NB4 (cell line): ENCODE measurements around the gene PTGER4.
"Not testable (repeated sequence)": the region's sequence is repeated elsewhere in the genome, so short reads cannot be mapped to it uniquely, and the experiment has no call there.

ENCODE experiments used
- DNase-seq: peaks from one replicate; pipeline ENCODE4 v3.0.0; 2010; ENCODE audit warnings: low read depth
- H3K4me3 ChIP-seq: one replicate; pipeline ENCODE4 v1.5.1; 2011; ENCODE audit warnings: mild to moderate bottlenecking, low read depth, low read length, moderate library complexity
- MAX ChIP-seq: IDR thresholded peaks from 2 replicates; pipeline ENCODE4 v1.6.1; 2011; ENCODE audit warnings: low read depth, low read length
- MYC ChIP-seq: IDR thresholded peaks from 2 replicates; pipeline ENCODE4 v1.6.1; 2011; ENCODE audit warnings: low read depth, low read length
- POLR2A ChIP-seq: IDR thresholded peaks from 2 replicates; pipeline ENCODE4 v1.6.1; 2011; ENCODE audit warnings: mild to moderate bottlenecking; ENCODE audit not compliant: insufficient read length; ENCODE audit errors: extremely low read depth
- TF ChIP-seq, protein P1 (sequence below): IDR thresholded peaks from one replicate; pipeline ENCODE4 v1.5.1; 2012; ENCODE audit warnings: low read depth, low read length

Gene PTGER4

GRCh38 chr5:40700116-40700782, 20.5 kb downstream of the PTGER4 start:
- no peak overlapping the region for H3K4me3 ChIP-seq
- no peak for TF ChIP-seq MYC
- TF ChIP-seq, protein P1, sequence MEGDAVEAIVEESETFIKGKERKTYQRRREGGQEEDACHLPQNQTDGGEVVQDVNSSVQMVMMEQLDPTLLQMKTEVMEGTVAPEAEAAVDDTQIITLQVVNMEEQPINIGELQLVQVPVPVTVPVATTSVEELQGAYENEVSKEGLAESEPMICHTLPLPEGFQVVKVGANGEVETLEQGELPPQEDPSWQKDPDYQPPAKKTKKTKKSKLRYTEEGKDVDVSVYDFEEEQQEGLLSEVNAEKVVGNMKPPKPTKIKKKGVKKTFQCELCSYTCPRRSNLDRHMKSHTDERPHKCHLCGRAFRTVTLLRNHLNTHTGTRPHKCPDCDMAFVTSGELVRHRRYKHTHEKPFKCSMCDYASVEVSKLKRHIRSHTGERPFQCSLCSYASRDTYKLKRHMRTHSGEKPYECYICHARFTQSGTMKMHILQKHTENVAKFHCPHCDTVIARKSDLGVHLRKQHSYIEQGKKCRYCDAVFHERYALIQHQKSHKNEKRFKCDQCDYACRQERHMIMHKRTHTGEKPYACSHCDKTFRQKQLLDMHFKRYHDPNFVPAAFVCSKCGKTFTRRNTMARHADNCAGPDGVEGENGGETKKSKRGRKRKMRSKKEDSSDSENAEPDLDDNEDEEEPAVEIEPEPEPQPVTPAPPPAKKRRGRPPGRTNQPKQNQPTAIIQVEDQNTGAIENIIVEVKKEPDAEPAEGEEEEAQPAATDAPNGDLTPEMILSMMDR = no peak
- no peak for TF ChIP-seq POLR2A
- no peak for TF ChIP-seq MAX
- DNase-seq = no peak

- not testable (repeated sequence) for H3K4me3 ChIP-seq, DNase-seq
Observed at GRCh38 chr5:40702027-40702426, 22.3 kb downstream of the PTGER4 start.

DNA sequence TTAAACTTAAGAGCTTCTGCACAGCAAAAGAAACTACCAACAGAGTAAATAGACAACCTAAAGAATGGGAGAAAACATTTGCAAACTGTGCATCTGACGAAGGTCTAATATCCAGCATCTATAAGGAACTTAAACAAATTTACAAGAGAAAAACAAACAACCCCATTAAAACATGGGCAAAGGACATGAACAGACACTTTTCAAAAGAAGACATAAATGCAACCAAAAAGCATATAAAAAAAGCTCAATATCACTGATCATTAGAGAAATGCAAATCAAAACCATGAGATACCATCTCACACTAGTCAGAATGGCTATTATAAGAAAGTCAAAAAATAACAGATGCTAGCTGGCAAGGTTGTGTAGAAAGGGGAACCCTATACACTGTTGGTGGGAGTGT, 25.8 kb downstream of the PTGER4 start:
- not testable (repeated sequence) for DNase-seq, H3K4me3 ChIP-seq

- not testable (repeated sequence) for H3K4me3 ChIP-seq, DNase-seq
Observed at GRCh38 chr5:40710575-40710974, 30.9 kb downstream of the PTGER4 start.

DNA sequence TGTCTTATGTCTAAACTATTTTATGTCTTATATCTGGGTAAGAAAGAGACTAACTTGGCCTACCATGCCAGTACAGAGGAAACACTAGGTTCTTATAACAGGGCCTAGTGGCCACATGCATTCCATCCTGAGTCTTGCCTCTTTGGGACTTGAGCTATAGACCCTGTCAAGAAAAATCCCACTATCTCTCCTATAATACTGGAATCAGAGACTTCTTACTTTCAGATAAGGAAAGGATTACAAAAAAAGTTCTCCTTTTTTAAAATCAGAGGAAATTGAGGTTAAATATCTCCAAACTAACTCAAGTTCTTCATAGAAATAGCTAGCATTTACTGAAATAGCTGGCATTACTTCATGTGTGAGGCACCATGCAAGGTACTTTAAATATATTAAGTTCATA, 34.3 kb downstream of the PTGER4 start:
- H3K4me3 ChIP-seq = no peak overlapping the region
- TF ChIP-seq, protein P1 = no peak
- no peak for TF ChIP-seq MYC
- TF ChIP-seq POLR2A = no peak
- DNase-seq = no peak

GRCh38 chr5:40716000-40716399, 36.3 kb downstream of the PTGER4 start:
- TF ChIP-seq, protein P1 = peak; percentile 14
- no peak for TF ChIP-seq MYC
- no peak for TF ChIP-seq POLR2A
- no peak for TF ChIP-seq MAX
- no peak overlapping the region for H3K4me3 ChIP-seq
- peak; percentile 7 for DNase-seq

DNA sequence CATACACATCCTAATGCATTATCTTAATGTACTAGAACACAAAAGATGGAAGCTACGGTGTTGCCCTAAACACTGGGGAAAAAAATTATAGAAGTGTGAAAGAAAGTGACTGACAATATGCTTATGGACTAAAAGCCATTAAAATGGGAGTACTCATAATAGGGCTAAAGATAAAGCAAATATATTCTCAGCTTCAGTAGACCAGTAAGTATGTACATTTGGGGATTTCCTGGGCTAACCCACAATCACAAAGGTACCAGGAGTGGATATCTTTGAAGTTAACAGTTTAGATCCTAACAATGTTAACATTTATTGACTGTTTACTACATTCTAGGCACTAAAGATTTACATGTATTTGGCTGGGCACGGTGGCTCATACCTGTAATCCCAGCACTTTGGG, 36.9 kb downstream of the PTGER4 start:
- H3K4me3 ChIP-seq = no peak overlapping the region
- DNase-seq = no peak
- no peak for TF ChIP-seq POLR2A

DNA sequence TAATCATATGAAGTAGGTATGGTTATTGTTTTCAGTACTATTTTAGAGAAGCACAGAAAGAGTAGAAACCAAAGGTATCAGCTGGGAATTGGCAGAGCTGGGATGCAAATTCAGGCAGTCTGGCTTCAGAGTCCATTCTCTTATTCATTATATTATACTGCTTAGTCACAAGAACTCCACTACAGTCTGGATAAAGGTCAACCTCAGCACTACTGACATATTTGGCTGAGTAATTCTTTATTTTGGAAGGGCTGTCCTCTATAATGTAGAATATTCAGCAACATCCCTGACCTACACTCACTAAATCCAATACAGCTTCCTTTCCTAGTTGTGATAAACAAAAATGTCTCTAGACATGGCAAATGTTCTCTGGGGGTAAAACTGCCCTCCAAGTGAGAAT, 37.6 kb downstream of the PTGER4 start:
- no peak for DNase-seq
- TF ChIP-seq, protein P1 = no peak
- TF ChIP-seq POLR2A (no peak), MYC (no peak), MAX (no peak)
- no peak overlapping the region for H3K4me3 ChIP-seq
